H1 (cell line): ENCODE data around the gene FSTL4. TPM values are rescaled to one million over a fixed set of nuclear protein-coding genes. Genes with fewer than 3 reads are reported as not detected.

Source experiments
- CTCF ChIA-PET: fragments of 300-600 bp; sonication (Branson Sonifier 250); formaldehyde crosslinking; loops from one replicate; lab custom pipeline; 2021; ENCODE audit not compliant: partially characterized antibody; lab: Charles Lee
- POLR2A ChIA-PET: fragments of 300-600 bp; sonication (Branson Sonifier 250); formaldehyde crosslinking; loops from one replicate; lab custom pipeline; 2021; ENCODE audit warnings: inconsistent platforms; ENCODE audit not compliant: partially characterized antibody; lab: Charles Lee
- DNase-seq, 2 experiments: peaks; one replicate each; pipeline versions ENCODE4 v3.0.0 to v3.0.0-alpha.2; 2010 to 2022; ENCODE audit warnings: low spot score in 2 of 2, low read depth in 1 of 2, mixed read lengths in 1 of 2
- FAIRE-seq: peaks from 2 replicates; lab custom pipeline; 2011; peaks lifted over from hg19 to GRCh38; lab: Jason Lieb, UNC
- H2AFZ ChIP-seq: 2 replicates; pipeline ENCODE4 v1.8.1; 2012; ENCODE audit warnings: low read length, inconsistent platforms
- H2AK5ac ChIP-seq: 2 replicates; pipeline ENCODE4 v1.6.1; 2013; ENCODE audit warnings: low read depth, low read length
- H2BK120ac ChIP-seq: replicated peaks from 2 replicates; pipeline ENCODE3; 2013; ENCODE audit warnings: low read depth, low read length, inconsistent platforms
- H2BK12ac ChIP-seq: 2 replicates; pipeline ENCODE4 v1.6.1; 2013; ENCODE audit warnings: low read depth, low read length
- H2BK15ac ChIP-seq: 2 replicates; pipeline ENCODE4 v1.6.1; 2013; ENCODE audit warnings: low read length
- H2BK20ac ChIP-seq: 2 replicates; pipeline ENCODE4 v1.6.1; 2013; ENCODE audit warnings: low read length
- H2BK5ac ChIP-seq: 2 replicates; pipeline ENCODE4 v1.6.1; 2013; ENCODE audit warnings: low read depth, low read length
- H3K14ac ChIP-seq: 2 replicates; pipeline ENCODE4 v1.6.1; 2013; ENCODE audit warnings: inconsistent platforms; ENCODE audit not compliant: insufficient read length
- H3K18ac ChIP-seq: 2 replicates; pipeline ENCODE4 v1.6.1; 2013; ENCODE audit warnings: low read length; ENCODE audit errors: extremely low read depth
- H3K23ac ChIP-seq: 2 replicates; pipeline ENCODE4 v1.6.1; 2013; ENCODE audit warnings: inconsistent platforms; ENCODE audit not compliant: insufficient read length
- H3K23me2 ChIP-seq: 2 replicates; pipeline ENCODE4 v1.6.1; 2013; ENCODE audit warnings: low read depth, low read length
- H3K27ac ChIP-seq: 2 replicates; pipeline ENCODE4 v1.6.1; 2011; ENCODE audit warnings: low read depth, low read length, inconsistent platforms
- H3K27me3 ChIP-seq, 4 experiments: replicated peaks in 1 of 4; 1 replicate in 1 of 4; 2 replicates in 3 of 4; pipeline versions ENCODE4 v1.6.1 to v1.8.1; 2011 to 2013; ENCODE audit warnings: low read length in 3 of 4, mild to moderate bottlenecking in 3 of 4, inconsistent platforms in 2 of 4, mixed read lengths in 2 of 4, moderate library complexity in 1 of 4; ENCODE audit not compliant: control insufficient read depth in 3 of 4, insufficient read depth in 3 of 4; ENCODE audit errors: extremely low read depth in 1 of 4
- H3K36me3 ChIP-seq, 4 experiments: 2 replicates each; pipeline versions ENCODE4 v1.6.1 to v1.8.1; 2011 to 2013; ENCODE audit warnings: mild to moderate bottlenecking in 4 of 4, low read length in 3 of 4, moderate library complexity in 2 of 4, control low read depth in 1 of 4, inconsistent platforms in 1 of 4; ENCODE audit not compliant: insufficient read depth in 4 of 4, control insufficient read depth in 2 of 4
- H3K4ac ChIP-seq: replicated peaks from 2 replicates; pipeline ENCODE3; 2013; ENCODE audit warnings: low read length, low read depth, mixed read lengths, inconsistent platforms; ENCODE audit not compliant: insufficient read length
- H3K4me1 ChIP-seq, 4 experiments: replicated peaks in 1 of 4; 1 replicate in 1 of 4; 2 replicates in 3 of 4; pipeline versions ENCODE4 v1.6.1 to v1.8.1; 2011 to 2013; ENCODE audit warnings: low read length in 3 of 4, inconsistent platforms in 2 of 4, mixed read lengths in 1 of 4; ENCODE audit not compliant: insufficient read depth in 4 of 4, control insufficient read depth in 3 of 4
- H3K4me2 ChIP-seq, 2 experiments: 2 replicates each; pipeline versions ENCODE4 v1.6.1 to v1.8.1; 2011 to 2013; ENCODE audit warnings: low read depth in 2 of 2, low read length in 2 of 2, control low read depth in 1 of 2, inconsistent platforms in 1 of 2, mild to moderate bottlenecking in 1 of 2; ENCODE audit not compliant: insufficient read depth in 1 of 2
- H3K4me3 ChIP-seq, 4 experiments: fragments of 200-600, 300-600 bp in 1 of 4; sonication (generic), shearing (Covaris generic), sonication (Bioruptor Twin) in 1 of 4; 2 replicates each; pipeline versions ENCODE4 v1.5.1 to v1.8.1; 2011 to 2016; ENCODE audit warnings: low read length in 4 of 4, low read depth in 3 of 4, control low read depth in 2 of 4, inconsistent platforms in 2 of 4, mild to moderate bottlenecking in 2 of 4, mixed read lengths in 1 of 4, moderate library complexity in 1 of 4; ENCODE audit not compliant: insufficient read depth in 2 of 4; ENCODE audit errors: extremely low read depth in 1 of 4
- H3K56ac ChIP-seq: replicated peaks from 2 replicates; pipeline ENCODE3; 2013; ENCODE audit warnings: low read depth, mild to moderate bottlenecking, mixed read lengths, low read length, inconsistent platforms; ENCODE audit not compliant: insufficient read length
- H3K79me1 ChIP-seq: 2 replicates; pipeline ENCODE4 v1.6.1; 2013; ENCODE audit warnings: low read depth, low read length, control low read depth
- H3K79me2 ChIP-seq, 2 experiments: 2 replicates each; pipeline versions ENCODE4 v1.6.1 to v1.8.1; 2012 to 2013; ENCODE audit warnings: low read length in 2 of 2, mild to moderate bottlenecking in 2 of 2, inconsistent platforms in 1 of 2; ENCODE audit not compliant: insufficient read depth in 2 of 2, control insufficient read depth in 1 of 2
- H3K9ac ChIP-seq, 4 experiments: replicated peaks in 1 of 4; 1 replicate in 1 of 4; 2 replicates in 3 of 4; pipeline versions ENCODE4 v1.6.1 to v1.8.1; 2011 to 2013; ENCODE audit warnings: low read depth in 3 of 4, low read length in 3 of 4, control low read depth in 2 of 4, mild to moderate bottlenecking in 2 of 4, moderate library complexity in 2 of 4, inconsistent platforms in 1 of 4; ENCODE audit errors: extremely low read depth in 1 of 4
- H3K9me3 ChIP-seq, 2 experiments: 2 replicates each; pipeline versions ENCODE4 v1.6.1 to v1.8.1; 2012 to 2013; ENCODE audit warnings: mild to moderate bottlenecking in 2 of 2, moderate library complexity in 2 of 2, control low read depth in 1 of 2, inconsistent platforms in 1 of 2, low read depth in 1 of 2, low read length in 1 of 2, mixed read lengths in 1 of 2; ENCODE audit not compliant: insufficient read depth in 2 of 2
- H4K20me1 ChIP-seq, 2 experiments: replicated peaks in 1 of 2; 2 replicates each; pipeline versions ENCODE3 to v1.8.1; 2011 to 2013; ENCODE audit warnings: inconsistent platforms in 2 of 2, low read length in 2 of 2, mild to moderate bottlenecking in 1 of 2; ENCODE audit not compliant: insufficient read depth in 2 of 2, control insufficient read depth in 1 of 2
- H4K5ac ChIP-seq: 2 replicates; pipeline ENCODE4 v1.6.1; 2013; ENCODE audit warnings: low read length, low read depth, mixed read lengths, inconsistent platforms; ENCODE audit not compliant: insufficient read length
- H4K8ac ChIP-seq: 2 replicates; pipeline ENCODE4 v1.8.0; 2013; ENCODE audit warnings: mild to moderate bottlenecking, moderate library complexity, low read length, inconsistent platforms; ENCODE audit not compliant: insufficient read depth; ENCODE audit errors: extremely low read depth
- H4K91ac ChIP-seq: replicated peaks from 2 replicates; pipeline ENCODE3; 2013; ENCODE audit warnings: low read length, mixed read lengths, inconsistent platforms; ENCODE audit not compliant: insufficient read length
- ATF3 ChIP-seq: IDR thresholded peaks from 2 replicates; pipeline ENCODE4 v1.6.1; 2011; ENCODE audit warnings: low read depth, mild to moderate bottlenecking, low read length; ENCODE audit not compliant: insufficient read depth
- CBX5 ChIP-seq: fragments of 300-800, 300-1000 bp; sonication (generic); IDR thresholded peaks from 2 replicates; pipeline ENCODE4 v1.7.1; 2016; ENCODE audit warnings: antibody characterized with exemption, low read length, low read depth
- CTBP2 ChIP-seq: IDR thresholded peaks from 2 replicates; pipeline ENCODE4 v1.7.0; 2011; ENCODE audit warnings: borderline replicate concordance, mild to moderate bottlenecking, moderate library complexity, mixed read lengths, low read length; ENCODE audit not compliant: insufficient read depth, insufficient read length
- NRF1 ChIP-seq: IDR thresholded peaks from 2 replicates; pipeline ENCODE4 v1.6.1; 2011; ENCODE audit warnings: mild to moderate bottlenecking, low read depth, low read length, improper control_type of control experiment
- WGBS, 2 experiments: shearing (Covaris generic) in 1 of 2; methylation state at CpG; one replicate each; pipeline versions ENCODE4 v1.1.6 to v1.1.7; 2013 to 2015; ENCODE audit warnings: low lambda C conversion rate in 2 of 2, mixed read lengths in 2 of 2, inconsistent platforms in 1 of 2, low coverage in 1 of 2, missing lambda C conversion rate in 1 of 2; ENCODE audit not compliant: insufficient replicate concordance in 2 of 2, insufficient coverage in 1 of 2, insufficient read length in 1 of 2; ENCODE audit errors: extremely low coverage in 1 of 2, missing lambda C conversion rate in 1 of 2; 5-methylcytosine and 5-hydroxymethylcytosine counted together
- polyA plus RNA-seq, 7 experiments: library from polyadenylated mRNA; depleted of rRNA in 3 of 7; stranded (reverse) in 5 of 7; unstranded in 2 of 7; fragments of >200 nt in 5 of 7; fragments of 200-250 nt in 2 of 7; gene quantifications; 1 replicate in 5 of 7; 2 replicates in 1 of 7; 4 replicates in 1 of 7; pipeline versions ENCODE4 v1.2.1 to v1.2.3, GENCODE V29; 2011 to 2013; ENCODE audit warnings: missing spikeins in 2 of 7, mixed read lengths in 2 of 7
- total RNA-seq: library from RNA; stranded (reverse); fragmentation: NEBNext Ultra II Directional; extraction: Animal tissue kit (Norgen Biotek cat#: 25700); gene quantifications from 2 replicates; pipeline ENCODE4 v1.2.1, GENCODE V29; 2021

FSTL4 gene
- total and polyA plus RNA-seq, 2 of the 8 experiments (the other 6 are each of a cell fraction or from before 2014, with no cell fraction given), result 3.1 to 4.1 TPM

GRCh38 chr5:133229931-133230664, 382.2 kb downstream of the FSTL4 start:
- ChIA-PET POLR2A (no interaction called here), CTCF (interaction anchor here (0.6 to 2.0 kb wide), 9 partner anchors 9 to 1597 kb away, joined by 3 to 5 read pairs (median 3); no protein-coding TSS in a partner anchor)
- Histone ChIP-seq H4K91ac (no peak overlapping the region), H3K23me2 (no peaks in the 10 kb centered on the region), H3K4ac (no peak overlapping the region), H4K5ac (no peak overlapping the region), H3K9me3 (no peaks in the 10 kb centered on the region), H3K18ac (no peak overlapping the region), H2BK120ac (no peak overlapping the region), H3K9ac (no peak overlapping the region), H3K23ac (no peak overlapping the region), H2BK20ac (no peak overlapping the region), H2BK15ac (no peak overlapping the region), H3K56ac (no peak overlapping the region), H2BK5ac (no peak overlapping the region), H2BK12ac (no peak overlapping the region), H4K8ac (no peak overlapping the region), H3K4me1 (no peaks in the 10 kb centered on the region; a peak in 1 of 7 replicates), H3K79me1 (no peaks in the 10 kb centered on the region), H3K36me3 (no peaks in the 10 kb centered on the region; a peak in 1 of 8 replicates), H4K20me1 (no peaks in the 10 kb centered on the region), H3K14ac (no peak overlapping the region), H3K27me3 (no peaks in the 10 kb centered on the region), H2AFZ (no peak overlapping the region), H3K4me3 (no peak overlapping the region), H3K4me2 (no peak overlapping the region), H2AK5ac (no peak overlapping the region), H3K27ac (no peak overlapping the region), H3K79me2 (no peaks in the 10 kb centered on the region)
- no peak for TF ChIP-seq ATF3
- TF ChIP-seq NRF1, result no peak
- TF ChIP-seq CTBP2, result no peak
- TF ChIP-seq CBX5, result no peak
- FAIRE-seq (no peak), DNase-seq (no peak)
- WGBS, 2 experiments, result 95% methylated on average over 8 of the region's 8 CpGs; no CpG with 5 or more reads in 1 of the 2 experiments
